Kidney epithelial cell (primary cell): ENCODE results near the gene NDUFV2. TPM values are rescaled to one million over a fixed set of nuclear protein-coding genes. Genes with fewer than 3 reads are reported as not detected.

Source experiments
- DNase-seq: peaks from one replicate; pipeline ENCODE4 v3.0.0-alpha.2; 2010; ENCODE audit warnings: low read depth
- H3K27me3 ChIP-seq: 2 replicates; pipeline ENCODE4 v1.6.0; 2011; ENCODE audit warnings: low read length; ENCODE audit not compliant: control insufficient read depth, insufficient read depth
- H3K36me3 ChIP-seq: 2 replicates; pipeline ENCODE4 v1.5.1; 2011; ENCODE audit warnings: low read length; ENCODE audit not compliant: control insufficient read depth, insufficient read depth
- H3K4me3 ChIP-seq: 2 replicates; pipeline ENCODE4 v1.5.1; 2011; ENCODE audit warnings: low read depth, mild to moderate bottlenecking, control low read depth, low read length
- CTCF ChIP-seq: IDR thresholded peaks from 2 replicates; pipeline ENCODE4 v1.5.1; 2011; ENCODE audit warnings: mild to moderate bottlenecking, moderate library complexity, low read length, control low read depth, inconsistent platforms; ENCODE audit not compliant: insufficient read depth, poor library complexity, severe bottlenecking
- total RNA-seq: library from RNA; depleted of rRNA; stranded (reverse); fragments of >200 nt; gene quantifications from 2 replicates; pipeline ENCODE4 v1.2.3, GENCODE V29; 2015

NDUFV2 gene
- total RNA-seq, 1 donor from 2014 or later, result 93.3 TPM

- DNase-seq, result no peak
- Histone ChIP-seq H3K4me3 (no peak overlapping the region), H3K27me3 (no peaks in the 10 kb centered on the region), H3K36me3 (no peaks in the 10 kb centered on the region)
- no peak for TF ChIP-seq CTCF
These were observed 7.0 kb downstream of the NDUFV2 start for GRCh38 chr18:9109523-9109922.

- no peak overlapping the region for H3K4me3 ChIP-seq
- H3K36me3 ChIP-seq, result no peaks in the 10 kb centered on the region
- H3K27me3 ChIP-seq, result no peaks in the 10 kb centered on the region
- DNase-seq, result no peak
- no peak for TF ChIP-seq CTCF
These were observed 11.1 kb downstream of the NDUFV2 start for GRCh38 chr18:9113468-9114149.

DNA sequence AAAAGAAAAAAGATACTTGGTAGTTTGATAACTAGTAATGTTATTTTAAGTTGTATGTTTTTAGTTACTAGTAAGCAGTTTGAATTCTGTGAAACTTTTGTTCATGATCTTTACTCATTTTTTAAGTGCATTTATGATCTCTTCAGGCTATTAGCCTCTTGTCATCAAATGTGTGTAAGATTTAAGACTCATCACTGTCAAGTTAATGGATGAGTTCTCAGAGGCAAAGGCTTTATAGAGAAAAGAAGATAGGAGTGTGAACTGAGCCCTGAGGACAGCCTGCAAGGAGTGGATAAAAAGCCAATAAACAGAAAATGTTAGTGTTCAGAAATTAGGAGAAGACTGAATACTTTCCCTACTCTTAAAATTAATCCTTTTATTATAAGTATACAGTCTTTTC is 13.5 kb downstream of the NDUFV2 start:
- Histone ChIP-seq H3K27me3 (no peaks in the 10 kb centered on the region), H3K4me3 (no peak overlapping the region), H3K36me3 (no peaks in the 10 kb centered on the region)
- TF ChIP-seq CTCF, result no peak
- no peak for DNase-seq

DNA sequence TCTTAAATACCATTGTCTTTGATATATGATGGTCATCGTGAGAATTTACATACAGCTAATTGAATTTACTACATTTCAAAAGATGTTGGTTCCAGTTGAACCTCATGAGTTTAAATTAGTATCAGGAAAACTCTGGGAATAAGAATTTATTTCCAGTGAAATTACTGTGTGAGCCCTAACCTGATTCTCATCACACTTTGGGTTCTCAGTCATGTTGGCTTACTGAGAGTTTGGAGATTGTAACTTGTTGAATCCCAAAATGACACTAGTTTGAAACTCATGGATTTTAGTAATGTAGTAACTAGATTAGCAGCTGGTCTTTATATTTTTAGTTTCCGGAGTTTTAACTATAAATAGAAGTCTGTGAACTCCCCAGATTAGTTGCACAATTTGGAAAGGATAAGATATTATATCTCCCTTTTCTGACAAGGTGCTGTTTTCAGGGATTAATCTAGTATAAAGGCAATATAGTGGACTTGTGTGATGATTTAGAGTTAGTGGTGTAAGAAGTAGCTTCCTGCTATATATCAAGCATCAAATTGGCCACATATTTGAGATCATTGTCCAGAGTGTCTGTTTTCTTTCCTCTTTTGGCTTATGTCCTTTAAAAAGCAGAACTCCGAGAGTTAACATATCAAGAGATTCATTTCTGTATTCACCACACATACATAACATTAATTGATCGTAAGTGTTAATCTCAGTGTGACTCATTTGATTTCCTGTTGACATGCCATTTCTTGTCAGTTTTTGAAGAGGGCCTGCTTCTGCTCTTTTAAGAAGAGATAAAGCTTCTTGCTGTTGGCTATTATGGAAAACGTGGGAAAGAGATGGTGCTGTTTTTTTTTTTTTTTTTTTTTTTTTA is 15.7 kb downstream of the NDUFV2 start:
- Histone ChIP-seq H3K4me3 (no peak overlapping the region), H3K36me3 (no peaks in the 10 kb centered on the region), H3K27me3 (no peaks in the 10 kb centered on the region)
- DNase-seq, result no peak
- no peak for TF ChIP-seq CTCF

- TF ChIP-seq CTCF, result no peak
- H3K4me3 ChIP-seq, result no peak overlapping the region
- peaks cover 1% of the 10 kb centered on the region for H3K36me3 ChIP-seq
- no peaks in the 10 kb centered on the region for H3K27me3 ChIP-seq
- DNase-seq, result no peak
These were observed 18.3 kb downstream of the NDUFV2 start for GRCh38 chr18:9120796-9121195.

DNA sequence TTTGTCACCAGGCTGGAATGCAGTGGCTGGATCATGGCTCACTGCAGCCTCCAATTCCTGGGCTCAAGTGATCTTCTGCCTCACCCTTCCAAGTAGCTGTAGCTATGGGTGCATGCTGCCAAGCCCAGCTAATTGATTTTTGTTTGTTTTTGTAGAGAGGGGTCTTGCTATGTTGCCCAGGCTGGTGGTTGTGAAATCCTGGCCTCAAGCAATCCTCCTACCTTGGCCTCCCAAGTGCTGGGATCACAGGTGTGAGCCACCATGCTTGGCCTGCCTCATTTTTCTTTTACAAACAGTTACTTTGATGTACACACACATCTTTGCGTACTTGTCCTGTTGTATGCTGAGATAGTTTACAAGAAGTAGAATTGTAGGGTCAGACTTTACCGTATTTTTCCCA is 21.0 kb downstream of the NDUFV2 start:
- H3K27me3 ChIP-seq, result no peaks in the 10 kb centered on the region
- no peak for TF ChIP-seq CTCF
- H3K4me3 ChIP-seq, result no peak overlapping the region
- no peak for DNase-seq
- peaks cover 1% of the 10 kb centered on the region for H3K36me3 ChIP-seq
